ENCODE data around the gene KRTAP10-1.

The KRTAP10-1 gene

GRCh38 chr21:44527156-44527982 lies 12.6 kb downstream of the KRTAP10-1 start:
- no peak for DNase-seq

GRCh38 chr21:44526096-44526997 lies 13.6 kb downstream of the KRTAP10-1 start:
- no peak for DNase-seq

- no peak for DNase-seq
These were observed 14.5 kb downstream of the KRTAP10-1 start for GRCh38 chr21:44525391-44526095.

GRCh38 chr21:44524414-44525371 lies 15.3 kb downstream of the KRTAP10-1 start:
- DNase-seq, result no peak

- no peak for DNase-seq
These were observed 16.2 kb downstream of the KRTAP10-1 start for GRCh38 chr21:44523567-44524413.

- DNase-seq, result no peak
These were observed 17.2 kb downstream of the KRTAP10-1 start for GRCh38 chr21:44522753-44523204.

- no peak for DNase-seq
These were observed 17.9 kb downstream of the KRTAP10-1 start for GRCh38 chr21:44521928-44522752.

GRCh38 chr21:44521301-44521927 lies 18.6 kb downstream of the KRTAP10-1 start:
- DNase-seq, result no peak

- no peak for DNase-seq
These were observed 19.4 kb downstream of the KRTAP10-1 start for GRCh38 chr21:44520326-44521300.

GRCh38 chr21:44519346-44520325 lies 20.4 kb downstream of the KRTAP10-1 start:
- DNase-seq, result no peak

GRCh38 chr21:44518686-44519085 lies 21.3 kb downstream of the KRTAP10-1 start:
- DNase-seq, result no peak

- DNase-seq, result no peak
These were observed 22.7 kb downstream of the KRTAP10-1 start for GRCh38 chr21:44517175-44517899.

GRCh38 chr21:44516828-44517174 lies 23.2 kb downstream of the KRTAP10-1 start:
- no peak for DNase-seq

- DNase-seq, result no peak
These were observed 23.7 kb downstream of the KRTAP10-1 start for GRCh38 chr21:44516342-44516741.

GRCh38 chr21:44515359-44516165 lies 24.4 kb downstream of the KRTAP10-1 start:
- DNase-seq, result no peak
